DOHH2 (cell line): ENCODE data around the gene PPP2R2C.

ENCODE experiments used
- CTCF ChIP-seq: fragments of 200-600 bp; sonication (generic); IDR thresholded peaks from one replicate; pipeline ENCODE4 v1.5.1; 2014; ENCODE audit warnings: antibody characterized with exemption, mild to moderate bottlenecking, low read depth, low read length; ENCODE audit not compliant: poor library complexity, severe bottlenecking
- EZH2phosphoT487 ChIP-seq: fragments of 200-600 bp; sonication (generic); IDR thresholded peaks from 2 replicates; pipeline ENCODE4 v1.6.1; 2017; ENCODE audit warnings: borderline replicate concordance, mild to moderate bottlenecking, antibody characterized with exemption, low read length, moderate library complexity, mixed read lengths

GRCh38 chr4:6422866-6423265 is 49.5 kb downstream of the PPP2R2C start:
- TF ChIP-seq CTCF = no peak
- TF ChIP-seq EZH2phosphoT487 = no peak
